Thyroid gland (tissue), 4 donors: ENCODE data around the gene DNMT3A. TPM values are rescaled to one million over a fixed set of nuclear protein-coding genes. Genes with fewer than 3 reads are reported as not detected.

Experiments used
- DNase-seq, 2 donors: peaks; one replicate each; pipeline ENCODE4 v3.0.0-alpha.2; 2019
- H3K27ac ChIP-seq, 3 donors: fragments of 200-600 bp; sonication (generic); 1 replicate in 2 of 3; 2 replicates in 1 of 3; pipeline ENCODE4 v1.5.1; 2016 to 2019; ENCODE audit warnings: mild to moderate bottlenecking in 1 of 3, moderate library complexity in 1 of 3
- H3K27me3 ChIP-seq: fragments of 200-600 bp; sonication (generic); one replicate; pipeline ENCODE4 v1.5.1; 2019
- H3K36me3 ChIP-seq, 2 donors: fragments of 200-600 bp; sonication (generic); one replicate each; pipeline ENCODE4 v1.5.1; 2016 to 2019
- H3K4me1 ChIP-seq, 2 donors: fragments of 200-600 bp; sonication (generic); one replicate each; pipeline ENCODE4 v1.5.1; 2017 to 2019
- H3K4me3 ChIP-seq, 3 donors: fragments of 200-600 bp; sonication (generic); replicated peaks in 1 of 3; 1 replicate in 2 of 3; 2 replicates in 1 of 3; pipeline ENCODE4 v1.5.1; 2016; ENCODE audit warnings: mild to moderate bottlenecking in 1 of 3
- H3K9me3 ChIP-seq: fragments of 200-600 bp; sonication (generic); one replicate; pipeline ENCODE4 v1.5.1; 2017
- CTCF ChIP-seq, 6 experiments: fragments of 200-600 bp in 3 of 6; fragments of 450-650 bp in 3 of 6; sonication (generic) in 3 of 6; IDR thresholded peaks; one replicate each; pipeline ENCODE4 v1.5.1; 2016 to 2019; ENCODE audit warnings: antibody characterized with exemption in 6 of 6, mild to moderate bottlenecking in 2 of 6, inconsistent platforms in 1 of 6, moderate library complexity in 1 of 6
- POLR2A ChIP-seq, 2 donors: fragments of 450-650 bp; IDR thresholded peaks; one replicate each; pipeline ENCODE4 v1.6.1; 2017; ENCODE audit warnings: antibody characterized with exemption in 2 of 2, mild to moderate bottlenecking in 2 of 2, moderate library complexity in 1 of 2
- WGBS, 2 donors: methylation state at CpG; one replicate each; pipeline ENCODE4 v1.1.5; 2017; 5-methylcytosine and 5-hydroxymethylcytosine counted together
- intact Hi-C: fragments of 100-400 bp; cut with DNase I; formaldehyde crosslinking; loops from one replicate; pipeline ENCODE4 v1.15.1; 2023
- total RNA-seq, 4 donors: library from RNA; depleted of rRNA; stranded (reverse); fragments of >200 nt; gene quantifications; one replicate each; pipeline ENCODE4 v1.2.3, GENCODE V29; 2016

Gene DNMT3A
- total RNA-seq, 4 donors from 2014 or later, result 17.3 to 40.9 (median 18.8) TPM

- WGBS, 2 donors, result 93 to 97% methylated on average over 24 to 26 of the region's 26 CpGs
- Histone ChIP-seq H3K4me3 (no peak overlapping the region), H3K9me3 (no peaks in the 10 kb centered on the region), H3K27ac (no peak overlapping the region), H3K36me3 (peaks cover 48 to 52% of the 10 kb centered on the region in 2 donors), H3K27me3 (no peaks in the 10 kb centered on the region), H3K4me1 (peaks cover 6 to 7% of the 10 kb centered on the region in 2 donors)
- no peak for DNase-seq
- intact Hi-C loops, result no loop called here
- TF ChIP-seq CTCF (IDR thresholded peaks at IDR 0.05), result no peak
- TF ChIP-seq POLR2A (IDR thresholded peaks at IDR 0.05), result no peak
These were observed 95.0 kb downstream of the DNMT3A start for GRCh38 chr2:25246558-25247290.

GRCh38 chr2:25246001-25246400 is 95.7 kb downstream of the DNMT3A start:
- H3K4me1 ChIP-seq, result no peaks in the 10 kb centered on the region
- H3K36me3 ChIP-seq, result peaks cover 53 to 58% of the 10 kb centered on the region in 2 donors
- no peak overlapping the region for H3K4me3 ChIP-seq
- intact Hi-C loops, result no loop called here
- no peak overlapping the region for H3K27ac ChIP-seq
- 93 to 94% methylated on average over 14 of the region's 14 CpGs for WGBS, 2 donors
- H3K27me3 ChIP-seq, result no peaks in the 10 kb centered on the region
- DNase-seq, result no peak
- TF ChIP-seq CTCF (IDR thresholded peaks at IDR 0.05) (no peak), POLR2A (IDR thresholded peaks at IDR 0.05) (no peak)
- H3K9me3 ChIP-seq, result no peaks in the 10 kb centered on the region

- no peak overlapping the region for H3K27ac ChIP-seq
- peaks cover 61 to 66% of the 10 kb centered on the region in 2 donors for H3K36me3 ChIP-seq
- no peaks in the 10 kb centered on the region for H3K4me1 ChIP-seq
- H3K9me3 ChIP-seq, result no peaks in the 10 kb centered on the region
- WGBS, 2 donors, result 92 to 97% methylated on average over 10 to 14 of the region's 14 CpGs
- no peak for DNase-seq
- no peak overlapping the region for H3K4me3 ChIP-seq
- no peaks in the 10 kb centered on the region for H3K27me3 ChIP-seq
- intact Hi-C loops, result no loop called here
- TF ChIP-seq CTCF (IDR thresholded peaks at IDR 0.05) (no peak), POLR2A (IDR thresholded peaks at IDR 0.05) (no peak)
These were observed 96.6 kb downstream of the DNMT3A start for GRCh38 chr2:25245141-25245540.

GRCh38 chr2:25243995-25244394 is 97.7 kb downstream of the DNMT3A start:
- H3K4me3 ChIP-seq, result no peak overlapping the region
- H3K36me3 ChIP-seq, result peaks cover 64 to 78% of the 10 kb centered on the region in 2 donors
- no peak for TF ChIP-seq POLR2A (IDR thresholded peaks at IDR 0.05)
- TF ChIP-seq CTCF (IDR thresholded peaks at IDR 0.05), result no peak
- no peak for DNase-seq
- no peaks in the 10 kb centered on the region for H3K9me3 ChIP-seq
- H3K27ac ChIP-seq, result no peak overlapping the region
- 97 to 98% methylated on average over 12 to 16 of the region's 17 CpGs for WGBS, 2 donors
- intact Hi-C loops, result no loop called here
- H3K4me1 ChIP-seq, result no peaks in the 10 kb centered on the region
- H3K27me3 ChIP-seq, result no peaks in the 10 kb centered on the region

GRCh38 chr2:25241452-25241851 is 100.3 kb downstream of the DNMT3A start:
- no peaks in the 10 kb centered on the region for H3K4me1 ChIP-seq
- WGBS, 2 donors, result 97 to 99% methylated on average over 13 of the region's 13 CpGs

More at GRCh38 chr2:25241452-25241851, 100.3 kb downstream of the DNMT3A start:
- TF ChIP-seq POLR2A (IDR thresholded peaks at IDR 0.05) (no peak), CTCF (IDR thresholded peaks at IDR 0.05) (no peak)
- no peak for DNase-seq
- Histone ChIP-seq H3K9me3 (no peaks in the 10 kb centered on the region), H3K27ac (no peak overlapping the region), H3K36me3 (peaks cover 61 to 86% of the 10 kb centered on the region in 2 donors), H3K27me3 (no peaks in the 10 kb centered on the region), H3K4me3 (no peak overlapping the region)
- intact Hi-C loops, result no loop called here
